ENCODE results near the gene RPS3.
"Not testable (repeated sequence)": the region's sequence is repeated elsewhere in the genome, so short reads cannot be mapped to it uniquely, and the experiment has no call there.

The RPS3 gene

GRCh38 chr11:75380716-75381420 is 18.4 kb upstream of the RPS3 start:
- DNase-seq (ENCODE audit: low spot score) = no peak

- DNase-seq (ENCODE audit: low spot score) = no peak
Observed at GRCh38 chr11:75383246-75383645, 16.1 kb upstream of the RPS3 start.

GRCh38 chr11:75384438-75385080 is 14.8 kb upstream of the RPS3 start:
- peak; percentile 47 for DNase-seq (ENCODE audit: low spot score)

- peak; percentile 61 for DNase-seq (ENCODE audit: low spot score)
Observed at GRCh38 chr11:75386942-75387630, 12.2 kb upstream of the RPS3 start.

- no peak for DNase-seq (ENCODE audit: low spot score)
Observed at GRCh38 chr11:75387736-75388294, 11.5 kb upstream of the RPS3 start.

GRCh38 chr11:75388386-75389275 is 10.7 kb upstream of the RPS3 start:
- DNase-seq (ENCODE audit: low spot score) = peak; percentile 82

DNA sequence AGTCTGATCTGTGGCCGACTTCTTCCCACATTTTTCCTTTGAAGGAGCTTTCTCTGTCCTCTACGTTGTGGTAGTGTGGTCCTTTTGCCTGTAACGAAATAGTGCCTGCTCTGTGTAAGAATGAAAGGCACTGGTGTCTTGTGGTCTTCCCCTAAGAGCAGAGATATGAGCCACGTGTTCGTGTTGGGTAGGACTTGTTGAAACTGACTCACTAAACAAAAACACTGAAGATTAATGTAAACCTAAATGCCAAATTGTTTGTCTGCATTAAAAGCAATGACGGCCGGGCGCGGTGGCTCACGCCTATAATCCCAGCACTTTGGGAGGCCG is 10.1 kb upstream of the RPS3 start:
- DNase-seq (ENCODE audit: low spot score) = no peak

DNA sequence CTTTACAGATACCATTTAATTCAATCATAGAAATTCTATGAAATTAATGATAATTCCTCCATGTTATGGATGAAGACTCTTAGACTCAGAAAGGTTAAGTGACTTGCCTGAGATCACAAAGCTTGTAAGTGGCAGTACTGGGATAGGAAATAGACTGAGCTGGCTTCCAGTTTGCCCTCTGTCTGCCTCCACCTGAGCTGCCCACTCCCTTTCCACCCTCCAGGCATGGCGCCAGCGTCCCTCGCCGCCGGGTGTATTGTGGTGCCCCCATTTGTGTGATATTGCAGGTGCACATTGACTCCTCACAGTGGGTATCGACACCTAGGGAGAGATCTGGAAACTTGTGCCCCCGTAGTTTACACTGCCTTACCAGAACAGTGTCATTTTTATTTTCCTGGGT is 9.4 kb upstream of the RPS3 start:
- no peak for DNase-seq (ENCODE audit: low spot score)

- DNase-seq (ENCODE audit: low spot score) = no peak
Observed at GRCh38 chr11:75394085-75394840, 5.1 kb upstream of the RPS3 start.

GRCh38 chr11:75398906-75399305 is 412 bp upstream of the RPS3 start:
- DNase-seq (ENCODE audit: low spot score) = no peak

GRCh38 chr11:75400146-75400865 is 988 bp downstream of the RPS3 start:
- DNase-seq (ENCODE audit: low spot score) = no peak

DNA sequence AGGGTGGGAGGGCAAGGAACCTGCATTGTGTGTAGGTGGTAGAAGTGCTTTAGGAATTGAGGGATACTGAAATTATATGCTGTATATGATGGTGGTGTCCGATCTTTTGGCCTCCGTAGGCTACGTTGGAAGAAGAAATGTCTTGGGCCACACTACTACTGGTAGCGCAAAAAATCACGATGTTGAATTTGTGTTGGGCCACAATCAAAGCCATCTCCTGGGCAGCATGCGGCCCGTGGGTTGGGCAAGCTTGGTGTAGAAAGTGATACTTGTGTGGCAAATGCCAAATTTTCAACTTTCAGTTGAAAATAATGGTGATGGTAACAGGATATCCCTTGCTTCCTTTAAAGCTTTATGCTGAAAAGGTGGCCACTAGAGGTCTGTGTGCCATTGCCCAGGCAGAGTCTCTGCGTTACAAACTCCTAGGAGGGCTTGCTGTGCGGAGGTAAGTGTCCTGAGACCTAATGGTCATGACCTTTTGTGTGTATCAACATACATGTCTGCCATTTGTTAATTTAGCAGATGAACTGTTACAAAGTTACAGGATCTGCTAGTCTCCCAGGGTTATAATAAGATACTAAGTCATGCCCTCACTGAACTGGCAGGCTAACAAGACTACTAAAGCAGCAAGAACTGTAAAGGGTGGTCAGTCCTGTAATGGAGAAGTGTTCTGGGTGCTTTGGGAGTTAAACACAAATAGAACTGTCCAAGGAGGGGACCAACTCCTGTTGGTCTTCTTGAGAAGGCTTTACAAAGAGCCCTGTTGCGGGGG is 2.9 kb downstream of the RPS3 start:
- no peak for DNase-seq (ENCODE audit: low spot score)

DNA sequence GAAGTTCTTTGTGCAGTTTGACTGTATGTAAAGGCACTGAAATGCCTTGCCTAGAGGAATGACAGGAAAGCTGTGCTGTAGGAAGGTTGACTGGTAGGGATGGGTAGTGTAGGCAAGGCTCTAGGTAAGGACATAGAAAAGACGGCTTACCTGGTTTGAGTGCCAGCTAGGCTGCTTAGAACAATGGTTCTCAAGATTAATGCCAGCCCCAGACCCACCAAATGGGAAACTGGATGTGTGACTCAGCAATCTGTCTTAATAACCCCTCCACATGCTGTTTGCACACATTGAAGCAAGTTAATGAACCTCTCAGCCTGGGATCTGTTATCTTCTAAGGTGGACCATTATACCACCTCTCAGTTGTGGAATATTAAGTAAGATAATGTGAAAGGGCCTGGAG is 3.7 kb downstream of the RPS3 start:
- no peak for DNase-seq (ENCODE audit: low spot score)

DNA sequence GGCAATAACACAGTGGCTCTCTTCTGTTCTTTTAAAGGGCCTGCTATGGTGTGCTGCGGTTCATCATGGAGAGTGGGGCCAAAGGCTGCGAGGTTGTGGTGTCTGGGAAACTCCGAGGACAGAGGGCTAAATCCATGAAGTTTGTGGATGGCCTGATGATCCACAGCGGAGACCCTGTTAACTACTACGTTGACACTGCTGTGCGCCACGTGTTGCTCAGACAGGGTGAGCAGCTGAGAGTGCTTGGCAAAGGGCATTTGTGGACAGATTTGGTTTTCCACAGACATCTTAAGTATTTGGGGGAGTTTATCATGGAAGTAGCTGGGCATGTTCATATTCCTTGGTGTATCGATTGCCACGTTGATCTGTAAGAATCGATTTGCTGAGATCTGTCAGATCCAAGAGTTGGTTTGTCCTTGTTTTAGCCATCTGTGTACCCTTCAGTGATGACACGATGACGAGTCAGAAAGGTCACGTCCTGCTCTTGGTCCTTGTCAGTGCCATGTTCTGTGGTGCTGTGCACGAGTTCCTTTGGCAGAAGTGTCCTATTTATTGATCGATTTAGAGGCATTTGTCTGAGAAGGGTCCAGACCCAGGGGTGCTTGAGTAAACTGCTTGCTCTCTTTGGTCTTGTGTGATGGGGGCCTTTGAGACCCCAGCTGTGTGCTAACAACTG is 4.8 kb downstream of the RPS3 start:
- no peak for DNase-seq (ENCODE audit: low spot score)

DNA sequence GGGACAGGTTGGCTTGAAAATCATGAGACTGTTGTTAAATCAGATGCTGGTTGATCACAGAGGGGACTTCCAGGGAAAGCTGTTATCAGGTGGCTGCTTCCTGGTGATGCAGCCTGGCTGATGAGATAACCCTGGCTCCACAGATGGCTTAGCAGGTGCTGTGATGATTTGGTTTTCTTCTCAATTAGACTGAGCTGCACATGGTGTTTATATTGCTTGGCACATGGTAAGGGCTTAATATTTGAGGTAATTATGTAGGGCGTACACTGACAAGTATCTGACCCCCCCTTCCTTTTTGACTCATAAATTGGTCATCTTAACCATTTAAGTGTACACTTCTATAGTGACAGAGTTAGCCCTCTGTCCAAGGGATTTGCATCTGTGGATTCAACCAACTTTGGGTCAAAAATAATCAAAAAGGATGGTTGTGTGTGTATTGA is 7.0 kb downstream of the RPS3 start:
- no peak for DNase-seq (ENCODE audit: low spot score)

- no peak for DNase-seq (ENCODE audit: low spot score)
Observed at GRCh38 chr11:75408957-75409219, 9.6 kb downstream of the RPS3 start.

- not testable (repeated sequence) for DNase-seq (ENCODE audit: low spot score)
Observed at GRCh38 chr11:75409971-75410370, 10.7 kb downstream of the RPS3 start.

DNA sequence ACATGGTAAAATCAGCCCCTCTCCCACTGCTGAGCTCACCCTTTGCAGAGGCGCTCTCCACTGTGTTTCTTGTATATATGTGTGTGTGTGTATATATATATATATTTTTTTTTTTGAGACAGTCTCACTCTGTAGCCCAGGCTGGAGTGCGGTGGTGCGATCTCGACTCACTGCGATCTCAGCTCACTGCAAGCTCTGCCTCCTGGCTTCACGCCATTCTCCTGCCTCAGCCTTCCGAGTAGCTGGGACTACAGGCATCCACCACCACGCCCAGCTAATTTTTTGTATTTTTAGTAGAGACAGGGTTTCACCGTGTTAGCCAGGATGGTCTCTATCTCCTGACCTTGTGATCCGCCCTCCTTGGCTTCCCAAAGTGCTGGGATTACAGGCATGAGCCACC is 13.8 kb downstream of the RPS3 start:
- DNase-seq (ENCODE audit: low spot score) = not testable (repeated sequence)

- DNase-seq (ENCODE audit: low spot score) = no peak
Observed at GRCh38 chr11:75413864-75414263, 14.5 kb downstream of the RPS3 start.

All from SW480 (cell line).